Measurements from ENCODE around the gene ABTB2.

ABTB2 gene

DNA sequence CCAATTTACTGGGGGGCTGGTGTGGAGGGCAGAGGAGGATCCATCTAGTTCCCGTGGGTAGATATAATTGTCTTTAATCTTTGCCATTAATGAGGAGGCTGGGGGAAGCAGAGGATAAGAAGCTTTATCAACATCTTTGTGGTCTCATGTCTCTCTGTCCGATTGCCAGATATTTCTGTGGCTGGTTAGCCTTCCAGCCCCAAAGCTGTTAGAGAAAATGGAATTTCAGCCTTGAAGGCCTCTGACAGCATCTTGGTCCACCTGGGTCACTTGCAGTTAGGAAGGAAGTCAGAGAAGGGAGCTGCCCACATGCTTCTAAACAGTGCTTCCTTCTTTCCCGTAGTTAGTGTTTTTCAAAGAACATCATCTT is 56.9 kb downstream of the ABTB2 start:
- TF ChIP-seq, protein P1, sequence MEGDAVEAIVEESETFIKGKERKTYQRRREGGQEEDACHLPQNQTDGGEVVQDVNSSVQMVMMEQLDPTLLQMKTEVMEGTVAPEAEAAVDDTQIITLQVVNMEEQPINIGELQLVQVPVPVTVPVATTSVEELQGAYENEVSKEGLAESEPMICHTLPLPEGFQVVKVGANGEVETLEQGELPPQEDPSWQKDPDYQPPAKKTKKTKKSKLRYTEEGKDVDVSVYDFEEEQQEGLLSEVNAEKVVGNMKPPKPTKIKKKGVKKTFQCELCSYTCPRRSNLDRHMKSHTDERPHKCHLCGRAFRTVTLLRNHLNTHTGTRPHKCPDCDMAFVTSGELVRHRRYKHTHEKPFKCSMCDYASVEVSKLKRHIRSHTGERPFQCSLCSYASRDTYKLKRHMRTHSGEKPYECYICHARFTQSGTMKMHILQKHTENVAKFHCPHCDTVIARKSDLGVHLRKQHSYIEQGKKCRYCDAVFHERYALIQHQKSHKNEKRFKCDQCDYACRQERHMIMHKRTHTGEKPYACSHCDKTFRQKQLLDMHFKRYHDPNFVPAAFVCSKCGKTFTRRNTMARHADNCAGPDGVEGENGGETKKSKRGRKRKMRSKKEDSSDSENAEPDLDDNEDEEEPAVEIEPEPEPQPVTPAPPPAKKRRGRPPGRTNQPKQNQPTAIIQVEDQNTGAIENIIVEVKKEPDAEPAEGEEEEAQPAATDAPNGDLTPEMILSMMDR (IDR thresholded peaks at IDR 0.05; ENCODE audit: low read depth, low read length) = no peak
- no peak for DNase-seq (ENCODE audit: extremely low read depth, low read depth)

DNA sequence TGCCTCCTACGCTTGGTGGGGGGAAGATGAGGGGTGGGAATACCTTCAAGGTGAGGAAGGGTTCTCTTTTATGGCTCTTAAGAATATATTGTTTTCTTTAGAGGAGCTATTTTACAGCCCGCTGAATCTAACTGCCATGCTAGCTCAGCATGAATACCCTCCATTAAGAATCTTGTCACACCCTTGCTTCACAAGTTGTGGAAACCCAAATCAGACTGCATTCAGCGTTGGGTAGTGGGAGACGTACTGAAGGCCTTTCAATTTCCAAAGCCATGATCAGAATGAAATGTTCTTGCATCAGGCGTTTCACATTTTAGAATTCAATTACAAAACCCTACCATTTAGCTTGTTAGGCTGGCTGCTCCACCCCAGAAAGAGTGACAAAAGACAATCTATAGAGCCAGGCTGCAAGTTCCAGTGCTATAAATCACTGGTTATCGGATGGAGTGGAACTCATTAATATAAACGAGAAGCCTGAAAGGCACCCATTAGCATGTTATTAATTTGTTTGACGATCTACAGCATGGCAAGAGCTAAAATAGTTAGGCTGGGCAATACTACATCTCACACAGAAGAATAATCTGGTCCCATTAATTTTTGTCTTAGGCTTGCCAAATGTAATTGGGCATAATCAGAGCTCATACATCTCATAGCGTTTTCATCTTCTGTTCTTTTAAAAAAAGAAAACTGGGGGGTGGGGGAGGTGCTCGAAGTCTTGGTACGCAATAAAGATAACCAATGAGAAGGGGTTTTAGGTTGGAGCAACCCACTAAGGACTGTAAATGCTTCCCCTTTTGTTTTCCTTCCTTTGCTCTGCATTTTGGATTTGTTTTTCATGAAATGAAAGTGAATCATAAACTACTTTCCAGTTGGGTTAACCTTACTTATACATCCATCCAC is 57.5 kb downstream of the ABTB2 start:
- TF ChIP-seq, protein P1 (IDR thresholded peaks at IDR 0.05; ENCODE audit: low read depth, low read length) = no peak
- no peak for DNase-seq (ENCODE audit: extremely low read depth, low read depth)

DNA sequence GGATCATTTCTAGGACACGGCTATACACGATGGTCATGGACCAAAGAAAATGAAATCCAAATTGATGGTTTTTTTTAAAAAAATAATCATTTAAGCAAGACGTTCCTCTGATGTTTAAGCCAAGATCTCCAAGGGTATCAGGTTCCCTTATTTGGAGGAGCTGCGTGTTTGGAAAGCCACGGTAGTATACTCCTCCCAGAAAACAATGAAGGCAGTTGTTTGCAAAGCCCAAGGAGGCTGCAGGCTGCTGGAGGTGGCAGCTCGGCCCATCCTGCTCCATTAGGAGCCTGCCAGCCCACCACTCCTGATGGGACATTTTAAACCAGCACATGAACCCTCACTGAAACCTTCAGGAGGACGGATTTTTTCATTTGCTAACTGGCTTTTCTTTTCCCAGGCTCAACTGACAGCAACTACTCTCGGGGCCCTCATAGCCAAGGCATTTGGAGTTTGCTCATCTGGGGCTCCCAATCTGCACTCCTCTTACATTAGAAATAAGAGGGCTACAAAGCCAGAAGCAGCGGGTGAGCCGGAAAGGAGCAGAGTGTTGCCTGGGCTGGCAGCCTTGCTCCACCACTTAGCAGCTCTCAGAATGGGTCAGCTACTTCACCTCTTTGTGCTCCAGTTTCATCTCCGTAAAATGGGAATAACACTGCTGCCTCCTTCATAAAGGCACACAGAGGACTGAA is 58.4 kb downstream of the ABTB2 start:
- DNase-seq (ENCODE audit: extremely low read depth, low read depth) = peak; percentile 34
- TF ChIP-seq, protein P1 (IDR thresholded peaks at IDR 0.05; ENCODE audit: low read depth, low read length) = no peak

DNA sequence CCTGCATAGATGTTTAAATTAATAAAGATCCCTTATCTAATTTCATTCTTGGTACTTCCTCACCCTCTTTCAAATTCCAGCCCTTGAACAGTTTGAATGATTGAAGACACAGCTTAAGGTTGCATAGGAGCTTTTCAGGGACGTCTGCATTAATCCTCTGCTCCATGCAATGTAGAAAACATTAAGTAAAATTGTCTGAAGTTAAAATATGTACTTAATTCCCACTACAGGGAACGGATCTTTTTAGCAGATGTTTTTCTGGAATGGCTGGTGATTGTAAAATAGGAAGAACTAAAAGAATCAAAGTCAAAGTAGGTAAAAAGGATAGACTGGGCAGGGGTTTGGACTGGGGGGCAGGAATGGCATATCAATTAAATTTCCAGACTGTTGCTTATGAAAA is 58.9 kb downstream of the ABTB2 start:
- no peak for DNase-seq (ENCODE audit: extremely low read depth, low read depth)
- TF ChIP-seq, protein P1 (IDR thresholded peaks at IDR 0.05; ENCODE audit: low read depth, low read length) = no peak

DNA sequence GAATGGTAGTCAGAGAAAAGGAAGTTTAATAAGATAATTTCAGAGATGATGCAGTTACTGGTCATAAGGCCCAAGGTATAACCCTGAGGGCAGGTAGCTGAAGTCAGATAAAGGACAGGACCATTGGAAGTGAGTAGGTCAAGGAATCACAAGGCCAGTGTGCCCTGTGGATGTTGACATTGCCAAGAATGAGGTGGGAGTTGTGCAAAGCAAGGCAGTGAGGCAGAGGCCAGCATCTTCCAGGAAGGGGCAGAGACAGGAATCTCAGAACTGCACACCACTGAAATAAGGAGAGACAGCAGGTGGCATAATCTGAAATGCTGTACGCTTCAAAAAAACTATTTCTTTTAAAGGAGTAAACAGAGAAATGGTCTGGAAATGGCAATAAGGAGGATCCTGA is 61.4 kb downstream of the ABTB2 start:
- no peak for DNase-seq (ENCODE audit: extremely low read depth, low read depth)
- TF ChIP-seq, protein P1 (IDR thresholded peaks at IDR 0.05; ENCODE audit: low read depth, low read length) = no peak

DNA sequence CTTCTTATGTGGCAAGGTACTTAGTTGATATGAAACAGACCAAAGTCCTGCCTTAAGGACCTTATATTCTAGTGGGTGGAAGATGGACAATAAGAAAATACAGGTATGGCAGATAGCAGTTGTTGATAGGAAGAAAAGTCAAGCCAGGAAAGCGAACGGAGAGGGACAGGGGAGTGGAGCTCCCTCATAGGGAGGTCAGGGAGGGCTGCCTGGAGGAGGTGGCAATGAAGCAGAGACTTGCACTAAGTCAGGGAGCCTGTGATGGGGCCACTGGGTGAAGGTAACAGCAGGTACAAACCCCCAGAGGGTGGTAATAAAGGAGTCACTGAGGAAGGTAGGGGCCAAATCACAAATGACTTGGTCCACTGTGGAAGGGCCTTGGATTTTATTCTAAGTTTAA is 65.3 kb downstream of the ABTB2 start:
- TF ChIP-seq, protein P1 (IDR thresholded peaks at IDR 0.05; ENCODE audit: low read depth, low read length) = no peak
- no peak for DNase-seq (ENCODE audit: extremely low read depth, low read depth)

DNA sequence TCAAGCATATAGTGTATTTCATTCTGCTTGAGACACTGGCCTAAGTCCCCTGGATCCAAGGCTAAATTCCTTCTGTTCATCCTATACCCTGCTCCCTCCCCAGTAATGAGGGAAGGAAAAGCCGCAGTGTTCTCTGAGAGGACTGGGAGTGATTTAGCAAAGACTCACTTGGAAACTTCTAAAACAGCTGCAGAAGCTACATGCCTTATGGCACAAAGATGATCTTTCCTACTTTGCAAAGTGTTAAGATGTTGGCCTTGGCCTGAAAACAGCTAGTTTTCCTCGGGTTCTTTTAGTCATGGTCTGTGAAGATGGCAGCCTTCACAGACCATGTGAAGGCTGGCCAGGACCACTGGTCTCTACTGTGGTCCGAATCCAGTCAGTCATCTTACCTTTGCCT is 65.7 kb downstream of the ABTB2 start:
- TF ChIP-seq, protein P1 (IDR thresholded peaks at IDR 0.05; ENCODE audit: low read depth, low read length) = no peak
- DNase-seq (ENCODE audit: extremely low read depth, low read depth) = no peak

Measured in AG09319 (cell line).